Skin epidermis (tissue), 12 donors: ENCODE results near the gene FNDC3B.
"Not testable (repeated sequence)": the region's sequence is repeated elsewhere in the genome, so short reads cannot be mapped to it uniquely, and the experiment has no call there.

Source experiments
- H3K27ac ChIP-seq, 21 experiments: fragments of 200-600 bp; sonication (generic) in 11 of 21; one replicate each; pipeline ENCODE4 v1.5.0; 2020; ENCODE audit warnings: mild to moderate bottlenecking in 3 of 21, inconsistent platforms in 2 of 21, moderate library complexity in 2 of 21
- H3K4me3 ChIP-seq, 7 experiments: fragments of 200-600 bp; sonication (generic) in 2 of 7; one replicate each; pipeline ENCODE4 v1.5.0; 2020; ENCODE audit warnings: inconsistent platforms in 2 of 7, mild to moderate bottlenecking in 2 of 7, moderate library complexity in 1 of 7

Gene FNDC3B

DNA sequence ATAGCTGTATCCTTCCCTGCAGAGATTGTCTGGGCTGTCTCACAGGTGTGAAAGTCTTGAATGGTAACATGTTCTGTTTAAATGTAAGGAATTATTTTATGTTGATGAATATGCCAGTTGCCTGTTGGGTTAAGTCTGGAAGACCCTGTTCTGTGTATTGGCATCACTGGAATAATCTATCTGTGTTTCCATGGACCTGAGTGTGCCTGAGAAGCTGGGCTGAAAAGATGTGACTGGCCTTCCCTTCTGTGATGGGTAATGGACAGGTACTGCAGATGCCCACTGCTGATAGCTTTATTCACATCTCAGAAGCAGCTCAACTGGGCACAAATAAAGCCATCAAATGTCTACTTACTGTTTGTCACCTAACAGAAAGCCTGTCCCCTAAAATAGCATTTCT, 196.3 kb downstream of the FNDC3B start:
- Histone ChIP-seq H3K27ac (no peak overlapping the region), H3K4me3 (no peak overlapping the region)

DNA sequence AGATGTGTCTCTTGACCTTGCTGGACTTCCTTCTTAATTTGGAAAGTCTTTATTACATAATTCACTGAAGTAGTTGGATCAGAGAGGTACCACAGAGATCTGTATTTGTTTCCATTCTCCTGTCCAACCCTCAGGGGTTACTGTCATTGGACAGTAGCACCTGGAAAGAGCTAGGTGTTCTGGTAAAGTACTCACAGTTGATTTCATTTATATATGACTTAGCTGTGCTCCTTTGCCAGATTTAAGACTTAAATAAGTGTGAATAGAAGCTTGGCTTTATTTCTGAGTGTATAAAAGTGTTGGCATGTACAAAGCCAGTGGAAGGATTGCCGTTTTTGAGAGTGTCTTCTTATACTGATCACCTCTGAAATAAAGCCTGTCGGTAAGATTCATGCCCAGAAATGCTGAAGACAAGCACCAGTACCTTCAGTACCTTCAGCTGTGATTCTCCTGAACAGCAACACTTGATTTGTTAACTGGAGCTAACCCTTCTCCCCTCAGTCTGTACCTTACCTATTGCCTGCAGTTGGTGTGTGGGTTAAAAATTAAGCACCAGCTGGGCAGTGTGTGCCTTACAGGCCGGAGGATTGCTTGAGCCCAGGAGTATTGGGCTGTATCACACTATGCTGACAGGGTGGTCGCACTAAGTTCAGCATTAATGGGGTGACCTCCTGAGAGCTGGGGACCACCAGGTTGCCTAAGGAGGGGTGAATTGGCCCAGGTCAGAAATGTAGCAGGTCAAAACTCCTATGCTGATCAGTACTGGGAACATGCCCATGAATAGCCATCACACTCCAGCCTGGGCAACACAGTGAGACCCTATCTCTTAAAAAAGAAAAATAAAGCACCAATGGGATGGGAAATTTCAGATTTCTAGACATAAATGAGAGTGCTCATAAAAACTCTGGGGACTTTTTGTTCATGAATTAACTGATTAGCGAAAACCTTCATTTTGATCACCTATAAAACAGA, 197.7 kb downstream of the FNDC3B start:
- Histone ChIP-seq H3K27ac (no peak overlapping the region), H3K4me3 (no peak overlapping the region)

DNA sequence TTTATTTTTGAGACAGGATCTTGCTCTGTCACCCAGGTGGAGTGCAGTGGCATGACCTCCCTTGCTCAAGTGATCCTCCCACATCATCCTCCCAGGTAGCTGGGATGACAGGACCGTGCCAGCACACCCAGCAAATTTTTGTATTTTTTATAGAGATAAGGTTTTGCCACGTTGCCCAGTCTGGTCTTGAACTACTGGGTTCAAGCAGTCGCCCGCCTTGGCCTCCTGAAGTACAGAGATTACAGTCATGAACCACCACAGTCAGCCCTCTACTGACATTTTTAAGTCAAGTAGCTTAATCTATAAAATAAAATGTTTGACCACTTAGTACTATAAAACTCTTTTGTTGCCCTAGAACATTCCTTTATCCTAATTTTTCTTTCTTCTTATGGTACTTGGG, 198.8 kb downstream of the FNDC3B start:
- Histone ChIP-seq H3K4me3 (no peak overlapping the region), H3K27ac (no peak overlapping the region)

DNA sequence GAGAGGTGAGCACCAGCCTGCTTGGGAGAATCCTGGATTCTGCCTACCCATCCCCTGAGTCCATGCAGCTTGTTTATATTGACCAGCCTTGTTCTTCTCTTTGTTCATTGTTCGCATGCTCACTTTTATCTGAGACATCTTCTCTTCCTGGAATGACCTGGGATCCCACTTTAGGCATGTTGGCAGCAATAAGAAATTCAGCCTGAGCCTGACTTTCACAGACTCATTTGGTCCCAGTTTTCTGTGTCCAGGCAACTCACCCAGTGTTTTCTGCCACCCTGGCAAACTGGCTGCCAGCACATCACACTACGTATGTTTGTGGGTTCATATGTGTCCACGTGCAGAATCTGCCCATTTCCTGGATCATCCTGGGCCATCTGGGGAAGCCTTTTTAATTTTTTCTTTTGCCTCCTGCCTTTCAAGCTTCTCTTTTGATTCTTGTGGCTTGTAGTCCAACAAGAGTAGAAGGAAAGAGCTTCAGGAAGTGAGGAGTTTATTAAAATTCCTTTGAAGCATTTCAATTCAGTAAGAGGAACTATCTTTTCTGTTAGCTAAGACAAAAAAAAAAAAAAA, 199.9 kb downstream of the FNDC3B start:
- H3K27ac ChIP-seq: peak overlapping the region in 2 of 21 experiments; percentile 23 to 27

DNA sequence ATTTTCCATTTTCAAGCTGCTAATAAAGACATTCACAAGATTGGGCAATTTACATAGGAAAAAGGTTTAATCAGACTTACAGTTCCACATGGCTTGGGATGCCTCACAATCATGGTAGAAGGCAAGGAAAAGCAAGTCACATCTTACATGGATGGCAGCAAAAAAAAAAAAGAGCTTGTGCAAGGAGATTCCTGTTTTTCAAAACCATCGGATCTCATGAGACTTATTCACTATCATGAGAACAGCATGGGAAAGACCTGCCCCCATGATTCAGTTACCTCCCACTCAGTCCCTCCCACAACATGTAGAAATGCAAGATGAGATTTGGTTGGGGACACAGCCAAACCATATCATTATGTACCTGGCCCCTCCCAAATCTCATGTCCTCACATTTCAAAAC, 202.0 kb downstream of the FNDC3B start:
- Histone ChIP-seq H3K4me3 (no peak overlapping the region), H3K27ac (no peak overlapping the region)

More for the DNA sequence above, 199.9 kb downstream of the FNDC3B start:
- no peak overlapping the region for H3K4me3 ChIP-seq

DNA sequence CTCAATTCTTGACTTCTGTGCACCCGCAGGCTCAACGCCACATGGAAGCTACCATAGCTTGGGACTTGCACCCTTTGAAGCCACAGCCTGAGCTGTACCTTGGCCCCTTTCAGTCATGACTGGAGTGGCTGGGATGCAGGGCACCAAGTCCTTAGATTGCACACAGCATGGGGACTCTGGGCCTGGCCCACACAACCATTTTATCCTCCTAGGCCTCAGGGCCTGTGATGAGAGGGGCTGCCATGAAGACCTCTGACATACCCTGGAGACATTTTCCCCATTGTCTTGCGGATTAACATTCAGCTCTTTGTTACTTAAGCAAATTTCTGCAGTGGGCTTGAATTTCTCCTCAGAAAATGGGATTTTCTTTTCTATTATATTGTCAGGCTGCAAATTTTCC, 203.1 kb downstream of the FNDC3B start:
- H3K27ac ChIP-seq, H3K4me3 ChIP-seq: not testable (repeated sequence)

DNA sequence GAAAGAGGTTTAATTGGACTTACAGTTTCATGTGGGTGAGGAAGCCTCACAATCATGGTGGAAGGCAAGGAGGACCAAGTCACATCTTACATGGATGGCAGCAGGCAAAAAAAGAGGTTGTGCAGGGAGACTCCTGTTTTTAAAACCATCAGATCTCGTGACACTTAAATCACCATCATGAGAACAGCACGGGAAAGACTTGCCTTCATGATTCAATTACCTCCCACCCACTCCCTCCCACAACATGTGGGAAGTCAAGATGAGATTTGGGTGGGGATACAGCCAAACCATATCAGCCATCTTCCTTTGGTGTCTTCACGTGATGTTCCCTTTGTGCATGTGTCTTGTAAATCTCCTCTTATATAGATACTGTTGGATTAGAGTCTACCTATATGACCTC, 204.0 kb downstream of the FNDC3B start:
- peak overlapping the region in 1 of 21 experiments; percentile 11 for H3K27ac ChIP-seq
- H3K4me3 ChIP-seq: not testable (repeated sequence)

DNA sequence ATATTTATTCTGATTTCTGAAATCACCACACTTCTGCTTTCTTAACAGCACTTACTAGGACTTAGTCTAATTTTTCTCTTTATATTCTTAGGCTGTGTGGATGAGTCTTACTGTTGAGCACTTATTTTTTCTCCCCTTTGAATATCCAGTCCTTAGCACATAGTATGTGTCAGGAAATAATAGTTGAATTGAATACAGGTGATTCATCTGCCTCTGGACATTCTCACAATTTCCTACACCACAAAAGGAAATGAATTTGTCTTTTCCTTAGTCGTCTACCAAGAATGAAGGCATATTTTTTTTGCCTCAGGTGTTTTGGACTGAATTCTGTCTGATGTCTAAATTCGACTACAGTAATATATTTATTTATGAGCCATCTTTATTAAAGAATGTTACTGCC, 204.6 kb downstream of the FNDC3B start:
- H3K27ac ChIP-seq: peak overlapping the region in 1 of 21 experiments; percentile 11
- H3K4me3 ChIP-seq: no peak overlapping the region

DNA sequence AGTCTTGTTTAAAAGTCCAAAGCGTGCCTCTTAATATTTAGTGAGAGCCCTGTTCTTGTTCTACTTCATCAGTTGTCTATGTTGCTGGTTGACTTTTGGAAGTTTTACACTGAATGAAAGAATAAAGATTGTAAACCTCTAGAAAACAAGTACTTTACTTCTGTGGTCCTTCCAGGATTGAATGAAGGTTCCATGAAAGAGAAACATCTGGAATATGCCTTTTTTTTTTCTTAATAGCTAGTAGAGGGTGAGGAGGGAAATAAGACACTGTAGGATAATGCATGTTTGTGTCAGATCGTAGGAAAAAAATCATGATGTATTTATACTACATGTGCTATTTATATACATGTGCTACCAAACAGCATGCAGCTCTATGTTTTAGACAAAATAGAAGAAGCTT, 205.9 kb downstream of the FNDC3B start:
- H3K27ac ChIP-seq: peak overlapping the region in 1 of 21 experiments; percentile 15
- no peak overlapping the region for H3K4me3 ChIP-seq

DNA sequence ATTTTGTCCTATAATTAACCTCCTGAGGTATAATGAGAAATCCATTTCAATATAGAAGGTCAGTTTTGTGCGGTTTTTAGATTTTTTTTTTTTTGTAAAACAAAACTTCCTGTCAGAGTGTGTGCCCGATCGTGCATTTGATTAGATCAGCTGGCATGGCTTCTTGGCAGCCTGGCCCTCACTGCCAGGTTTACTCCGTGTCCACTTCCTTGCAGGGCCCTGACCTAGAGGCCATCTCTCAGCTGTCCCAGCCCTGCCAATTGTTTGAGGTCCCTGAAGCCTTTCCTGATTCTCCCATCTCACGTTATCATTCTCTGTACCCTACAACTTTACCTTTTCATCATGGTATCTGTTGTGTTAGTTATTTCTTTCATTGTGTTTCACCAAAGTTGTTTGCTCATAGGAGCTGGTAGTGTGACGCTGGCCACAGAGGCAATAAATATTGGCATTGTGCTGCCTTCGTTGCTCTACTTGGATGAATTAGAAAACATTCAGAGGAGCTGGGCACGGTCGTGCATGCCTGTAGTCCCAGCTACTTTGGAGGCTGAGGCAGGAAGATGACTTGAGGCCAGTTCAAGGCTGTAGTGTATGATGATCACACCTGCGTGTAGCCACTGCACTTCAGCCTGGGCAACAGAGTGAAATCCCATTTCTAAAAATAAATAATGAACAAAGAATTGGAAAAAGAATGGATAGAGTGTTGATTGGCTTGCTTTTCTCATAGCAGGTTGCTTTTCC, 206.9 kb downstream of the FNDC3B start:
- no peak overlapping the region for H3K4me3 ChIP-seq
- peak overlapping the region in 4 of 21 experiments; percentile 18 to 53 (median 30) for H3K27ac ChIP-seq

DNA sequence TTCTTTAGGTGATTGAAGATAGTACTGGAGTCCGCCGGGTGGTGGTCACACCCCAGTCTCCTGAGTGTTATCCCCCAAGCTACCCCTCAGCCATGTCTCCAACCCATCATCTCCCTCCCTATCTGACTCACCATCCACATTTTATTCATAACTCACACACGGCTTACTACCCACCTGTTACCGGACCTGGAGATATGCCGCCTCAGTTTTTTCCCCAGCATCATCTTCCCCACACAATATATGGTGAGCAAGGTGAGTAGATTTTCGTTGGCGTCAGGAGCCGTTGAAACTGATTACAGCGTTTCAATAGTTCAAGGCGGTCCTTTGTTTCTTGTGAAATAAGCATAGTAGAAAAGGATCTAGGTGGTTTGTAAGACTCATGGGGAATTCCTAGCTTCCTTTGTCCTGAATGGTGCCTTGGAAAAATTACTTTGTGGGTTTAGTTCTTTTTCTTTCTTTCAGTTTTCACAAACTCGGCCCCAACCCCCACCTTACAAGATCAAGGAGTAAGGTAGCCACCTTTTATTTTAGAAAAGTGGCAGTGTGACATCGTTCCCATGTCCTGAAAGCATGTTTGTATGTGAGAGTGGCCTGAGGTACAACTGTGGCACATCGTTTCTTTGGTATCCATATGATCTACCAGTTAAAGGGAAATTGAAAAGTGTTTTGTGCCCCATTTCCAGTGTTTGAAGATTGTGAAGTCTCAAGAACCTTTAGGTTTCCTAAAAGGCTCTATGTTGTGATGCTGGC, 208.3 kb downstream of the FNDC3B start:
- no peak overlapping the region for H3K4me3 ChIP-seq

DNA sequence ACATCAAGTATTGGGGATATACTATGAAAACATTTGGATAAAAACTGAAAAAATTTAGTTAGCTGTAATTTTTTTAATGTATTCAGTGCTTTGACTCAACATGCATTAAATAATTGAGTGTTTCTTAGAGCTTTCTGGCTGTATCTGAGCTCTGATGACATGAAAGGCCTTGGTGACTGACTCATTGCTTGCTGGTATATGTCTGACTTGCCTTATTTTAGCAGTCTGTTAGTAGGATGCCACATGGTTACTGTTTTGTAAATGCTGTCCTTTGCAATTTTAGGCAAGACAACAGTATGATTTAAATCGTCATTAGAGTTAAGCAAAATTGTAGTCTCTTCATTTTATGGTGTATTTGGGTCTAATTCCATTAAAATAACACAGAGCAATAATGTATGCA, 209.7 kb downstream of the FNDC3B start:
- Histone ChIP-seq H3K27ac (no peak overlapping the region), H3K4me3 (no peak overlapping the region)

More for the DNA sequence above, 208.3 kb downstream of the FNDC3B start:
- peak overlapping the region in 1 of 21 experiments; percentile 18 for H3K27ac ChIP-seq

DNA sequence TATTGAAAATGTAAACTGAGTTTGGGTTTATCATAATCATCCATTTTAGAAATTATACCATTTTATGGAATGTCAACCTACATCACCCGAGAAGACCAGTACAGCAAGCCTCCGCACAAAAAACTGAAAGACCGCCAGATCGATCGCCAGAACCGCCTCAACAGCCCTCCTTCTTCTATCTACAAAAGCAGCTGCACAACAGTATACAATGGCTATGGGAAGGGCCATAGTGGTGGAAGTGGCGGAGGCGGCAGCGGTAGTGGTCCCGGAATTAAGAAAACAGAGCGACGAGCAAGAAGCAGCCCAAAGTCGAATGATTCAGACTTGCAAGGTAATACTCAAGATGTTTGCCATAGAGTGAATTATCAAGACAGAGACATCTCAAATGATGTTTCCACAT, 211.8 kb downstream of the FNDC3B start:
- Histone ChIP-seq H3K4me3 (no peak overlapping the region), H3K27ac (no peak overlapping the region)

DNA sequence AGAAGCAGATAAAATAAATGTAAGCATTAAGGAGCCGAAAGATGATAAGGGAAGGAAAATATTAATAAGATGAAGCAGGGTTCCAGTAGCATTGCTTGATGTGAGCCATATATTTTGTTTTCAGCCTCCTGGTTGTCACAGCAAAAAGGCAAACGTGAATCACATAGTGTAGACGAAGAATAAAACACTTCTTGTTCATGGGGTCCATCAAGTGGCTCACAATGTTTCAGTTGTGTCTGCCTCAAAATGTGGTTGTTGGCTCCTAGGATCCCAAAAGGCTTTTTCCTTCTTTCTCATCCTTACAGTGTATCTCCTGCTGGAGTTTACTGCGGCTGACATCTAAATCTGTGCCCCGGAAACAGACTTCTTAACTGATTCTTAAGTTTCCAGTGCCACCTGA, 213.8 kb downstream of the FNDC3B start:
- H3K27ac ChIP-seq: no peak overlapping the region
- no peak overlapping the region for H3K4me3 ChIP-seq

DNA sequence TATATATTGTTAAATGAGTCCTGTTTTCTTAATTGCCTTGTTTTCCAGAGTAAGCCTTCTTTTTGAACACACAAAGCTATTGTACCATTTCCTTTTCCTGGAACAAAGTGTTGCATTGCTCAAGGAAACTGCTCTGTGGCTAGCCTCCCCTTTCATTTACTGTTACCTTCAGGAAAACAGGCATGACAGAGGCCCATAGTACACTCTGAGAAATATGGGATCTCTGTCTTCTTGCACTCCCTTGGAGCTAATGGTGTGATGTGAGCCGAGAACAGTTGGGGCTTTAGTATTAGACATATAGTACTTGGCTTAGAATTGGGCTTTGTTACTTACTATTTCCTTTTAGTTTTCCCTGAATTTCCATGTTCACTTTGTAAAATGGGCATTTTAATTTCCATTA, 215.2 kb downstream of the FNDC3B start:
- Histone ChIP-seq H3K4me3 (no peak overlapping the region), H3K27ac (peak overlapping the region in 2 of 21 experiments; percentile 11 to 21)

DNA sequence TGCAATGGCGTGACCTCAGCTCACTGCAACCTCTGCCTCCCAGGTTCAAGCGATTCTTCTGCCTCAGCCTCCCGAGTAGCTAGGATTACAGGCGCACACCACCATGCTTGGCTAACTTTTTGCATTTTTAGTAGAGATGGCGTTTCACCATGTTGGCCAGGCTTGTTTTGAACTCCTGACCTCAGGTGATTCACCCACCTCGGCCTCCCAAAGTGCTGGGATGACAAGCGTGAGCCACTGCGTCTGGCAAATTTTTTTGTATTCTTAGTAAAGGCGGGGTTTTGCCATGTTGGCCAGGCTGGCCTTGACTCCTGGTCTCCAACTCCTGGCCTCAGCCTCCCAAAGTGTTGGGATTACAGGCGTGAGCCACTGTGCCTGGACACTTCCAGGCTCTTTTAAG, 215.9 kb downstream of the FNDC3B start:
- not testable (repeated sequence) for H3K4me3 ChIP-seq
- peak overlapping the region in 6 of 21 experiments; percentile 0 to 38 (median 18) for H3K27ac ChIP-seq

DNA sequence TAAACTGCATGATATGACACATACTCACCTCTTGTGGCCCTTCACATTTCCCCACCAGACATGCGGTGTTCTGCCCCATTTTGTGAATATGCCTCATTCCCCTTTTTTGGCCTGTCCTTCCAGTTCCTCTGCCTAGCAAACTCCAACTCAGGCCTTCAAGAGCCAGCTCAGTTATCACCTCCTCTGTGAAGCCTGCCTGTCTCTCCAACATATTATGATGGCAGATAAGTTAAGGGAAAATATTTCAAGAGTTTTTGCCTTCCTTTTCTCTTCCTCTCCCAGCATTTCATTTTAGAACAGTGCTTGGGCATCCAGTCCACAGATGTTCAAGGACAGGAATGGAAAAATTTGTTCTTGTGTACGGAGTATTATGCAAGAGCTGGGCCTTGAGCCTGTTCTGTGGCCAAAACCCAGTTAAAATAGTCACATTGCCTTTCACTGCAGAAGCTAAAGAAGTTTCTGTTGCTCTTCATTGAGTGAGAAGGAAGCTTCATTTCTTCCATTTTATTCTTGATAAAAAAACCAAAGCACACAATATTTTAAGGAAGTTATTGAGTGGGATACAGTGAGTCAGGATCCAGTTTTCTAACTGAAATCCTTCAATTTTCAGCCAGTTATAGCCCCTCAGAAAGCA, 216.8 kb downstream of the FNDC3B start:
- H3K27ac ChIP-seq: peak overlapping the region in 10 of 21 experiments; percentile 0 to 45 (median 22)
- H3K4me3 ChIP-seq: no peak overlapping the region

DNA sequence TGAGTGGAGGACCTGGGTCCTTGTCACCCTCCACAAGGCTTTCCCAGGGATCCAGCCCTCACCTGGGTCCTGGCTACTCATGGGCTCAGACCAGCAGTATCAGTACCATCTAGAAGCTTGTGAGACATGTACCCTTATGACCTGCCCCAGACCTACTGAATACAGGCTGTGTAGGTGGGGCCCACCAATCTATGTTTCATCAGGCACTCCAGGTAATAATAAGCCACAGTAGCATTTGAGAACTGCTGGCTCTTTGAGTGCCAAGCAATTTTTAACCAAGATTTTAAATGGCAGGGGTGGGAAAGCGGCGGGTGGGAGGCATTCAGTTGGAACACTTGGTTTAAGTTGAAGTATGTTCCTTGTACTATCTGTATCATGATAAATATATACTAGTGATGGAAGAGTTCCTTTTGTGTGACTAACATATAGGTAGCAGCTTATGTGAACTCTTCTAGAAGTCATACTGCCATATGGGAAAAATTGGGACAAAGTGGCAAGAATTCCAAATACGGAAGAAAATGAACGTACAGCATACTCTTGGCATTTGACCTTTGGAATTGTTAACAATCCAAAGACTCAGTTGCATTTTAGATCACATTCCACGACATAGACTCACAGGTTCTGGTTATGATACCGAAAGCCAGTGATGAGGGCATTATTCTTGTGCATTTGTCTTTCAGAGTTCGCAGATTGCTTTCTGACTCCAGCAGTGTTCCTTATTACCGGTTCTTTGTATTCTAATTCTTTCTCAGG, 218.4 kb downstream of the FNDC3B start:
- H3K4me3 ChIP-seq: no peak overlapping the region
- H3K27ac ChIP-seq: peak overlapping the region in 7 of 21 experiments; percentile 11 to 51 (median 35)
